ENCODE measurements around the gene RBM44. TPM values are rescaled to one million over a fixed set of nuclear protein-coding genes. Genes with fewer than 3 reads are reported as not detected.
"Not testable (repeated sequence)": the region's sequence is repeated elsewhere in the genome, so short reads cannot be mapped to it uniquely, and the experiment has no call there.

The RBM44 gene
- total and polyA plus RNA-seq, 7 donors, result 0.12 to 1.7 (median 0.71) TPM; not detected in 2

DNA sequence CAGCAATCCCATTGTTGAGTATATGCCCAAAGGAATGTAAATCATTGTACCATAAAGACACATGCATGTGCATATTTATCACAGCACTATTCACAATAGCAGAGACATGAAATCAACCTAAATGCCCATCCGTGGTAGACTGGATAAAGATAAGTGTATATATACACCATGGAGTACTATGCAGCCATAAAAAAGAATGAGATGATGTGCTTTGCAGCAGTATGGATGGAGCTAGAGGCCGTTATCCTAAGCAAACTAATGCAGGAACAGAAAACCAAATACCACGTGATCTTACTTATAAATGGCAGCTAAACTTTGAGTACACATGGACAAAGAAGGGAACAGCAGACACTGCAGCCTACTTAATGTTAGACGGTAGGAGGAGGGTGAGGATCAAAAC, 42.5 kb downstream of the RBM44 start:
- no peak overlapping the region for H3K4me3 ChIP-seq
- H3K4me1 ChIP-seq, result no peaks in the 10 kb centered on the region
- TF ChIP-seq, protein P1, sequence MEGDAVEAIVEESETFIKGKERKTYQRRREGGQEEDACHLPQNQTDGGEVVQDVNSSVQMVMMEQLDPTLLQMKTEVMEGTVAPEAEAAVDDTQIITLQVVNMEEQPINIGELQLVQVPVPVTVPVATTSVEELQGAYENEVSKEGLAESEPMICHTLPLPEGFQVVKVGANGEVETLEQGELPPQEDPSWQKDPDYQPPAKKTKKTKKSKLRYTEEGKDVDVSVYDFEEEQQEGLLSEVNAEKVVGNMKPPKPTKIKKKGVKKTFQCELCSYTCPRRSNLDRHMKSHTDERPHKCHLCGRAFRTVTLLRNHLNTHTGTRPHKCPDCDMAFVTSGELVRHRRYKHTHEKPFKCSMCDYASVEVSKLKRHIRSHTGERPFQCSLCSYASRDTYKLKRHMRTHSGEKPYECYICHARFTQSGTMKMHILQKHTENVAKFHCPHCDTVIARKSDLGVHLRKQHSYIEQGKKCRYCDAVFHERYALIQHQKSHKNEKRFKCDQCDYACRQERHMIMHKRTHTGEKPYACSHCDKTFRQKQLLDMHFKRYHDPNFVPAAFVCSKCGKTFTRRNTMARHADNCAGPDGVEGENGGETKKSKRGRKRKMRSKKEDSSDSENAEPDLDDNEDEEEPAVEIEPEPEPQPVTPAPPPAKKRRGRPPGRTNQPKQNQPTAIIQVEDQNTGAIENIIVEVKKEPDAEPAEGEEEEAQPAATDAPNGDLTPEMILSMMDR (IDR thresholded peaks at IDR 0.05), result no peak
- TF ChIP-seq POLR2A (IDR thresholded peaks at IDR 0.05), result no peak
- TF ChIP-seq POLR2AphosphoS5 (IDR thresholded peaks at IDR 0.05), result no peak
- TF ChIP-seq EP300 (IDR thresholded peaks at IDR 0.05), result no peak
- 76 to 82% methylated on average over 4 of the region's 4 CpGs for WGBS, 2 donors
- no peaks in the 10 kb centered on the region for H3K36me3 ChIP-seq
- intact Hi-C loops (cut with DNase I), result no loop called here
- no peak overlapping the region for H3K27ac ChIP-seq
- no peaks in the 10 kb centered on the region for H3K27me3 ChIP-seq
- H3K9me3 ChIP-seq, result no peaks in the 10 kb centered on the region
- DNase-seq, result no peak

DNA sequence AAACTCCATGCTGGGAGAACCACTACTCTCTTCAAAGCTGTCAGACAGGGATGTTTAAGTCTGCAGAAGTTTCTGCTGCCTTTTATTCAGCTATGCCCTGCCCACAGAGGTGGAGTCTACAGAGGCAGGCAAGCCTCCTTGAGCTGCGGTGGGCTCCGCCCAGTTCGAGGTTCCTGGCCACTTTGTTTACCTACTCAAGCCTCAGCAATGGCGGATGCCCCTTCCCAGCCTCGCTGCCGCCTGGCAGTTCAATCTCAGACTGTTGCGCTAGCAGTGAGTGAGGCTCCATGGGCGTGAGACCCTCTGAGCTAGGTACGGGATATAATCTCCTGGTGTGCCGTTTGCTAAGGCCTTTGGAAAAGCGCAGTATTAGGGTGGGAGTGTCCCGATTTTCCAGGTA, 50.4 kb downstream of the RBM44 start:
- H3K36me3 ChIP-seq; H3K27me3 ChIP-seq; H3K27ac ChIP-seq; H3K4me1 ChIP-seq; DNase-seq; H3K4me3 ChIP-seq; H3K9me3 ChIP-seq; intact Hi-C loops (cut with DNase I): not testable (repeated sequence)
- 92 to 94% methylated on average over 12 of the region's 12 CpGs for WGBS, 2 donors

DNA sequence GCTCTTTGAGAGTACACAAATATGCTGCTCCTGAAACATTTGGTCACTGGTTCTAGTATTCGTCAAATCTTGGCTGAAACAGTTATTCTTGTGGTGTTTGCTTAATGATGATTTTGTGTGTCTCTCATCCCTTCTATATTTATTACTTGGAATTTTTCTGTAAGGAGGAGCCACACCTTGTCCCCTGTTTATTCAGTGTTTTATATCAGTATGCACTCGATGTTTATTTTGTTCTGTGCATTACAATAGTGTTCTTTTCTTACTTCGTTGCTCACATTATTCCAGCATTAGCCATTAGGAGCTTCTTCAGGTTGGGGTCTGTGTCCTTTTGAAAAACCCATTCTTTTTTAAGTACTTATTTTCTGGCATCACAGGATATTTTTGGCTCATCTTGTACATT, 55.7 kb downstream of the RBM44 start:
- peaks cover 0 to 2% (median under 1%) of the 10 kb centered on the region in 4 donors for H3K9me3 ChIP-seq
- H3K4me3 ChIP-seq, result no peak overlapping the region
- TF ChIP-seq POLR2AphosphoS5 (IDR thresholded peaks at IDR 0.05) (no peak), POLR2A (IDR thresholded peaks at IDR 0.05) (no peak), EP300 (IDR thresholded peaks at IDR 0.05) (no peak)
- TF ChIP-seq, protein P1 (IDR thresholded peaks at IDR 0.05), result no peak
- no peaks in the 10 kb centered on the region for H3K36me3 ChIP-seq
- peaks cover 0 to 13% (median 9%) of the 10 kb centered on the region in 4 donors for H3K4me1 ChIP-seq
- no peak for DNase-seq
- H3K27me3 ChIP-seq, result no peaks in the 10 kb centered on the region
- no peak overlapping the region for H3K27ac ChIP-seq
- 19 to 64% methylated on average over 3 of the region's 3 CpGs for WGBS, 2 donors
- intact Hi-C loops (cut with DNase I), result no loop called here

DNA sequence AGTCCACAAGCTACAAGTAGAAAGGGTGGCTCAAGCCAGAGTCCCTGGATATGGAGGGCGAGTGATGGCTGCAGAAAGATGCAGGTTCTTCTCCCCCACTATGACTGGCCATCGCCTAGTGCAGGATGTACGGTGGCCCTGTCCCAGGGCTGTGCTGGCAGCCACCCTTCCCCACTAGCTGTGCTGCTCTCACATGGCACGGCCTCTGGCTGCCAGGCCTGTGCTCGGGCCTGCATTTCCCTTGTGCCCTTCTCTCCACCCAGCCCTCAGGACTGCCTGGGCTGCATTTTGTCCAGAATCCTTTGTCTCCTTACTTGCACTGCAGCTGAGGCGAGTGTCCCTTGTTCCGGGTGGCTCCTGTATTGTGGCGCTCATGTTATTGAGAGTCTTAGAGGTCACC, 59.2 kb downstream of the RBM44 start:
- Histone ChIP-seq H3K9me3 (no peaks in the 10 kb centered on the region), H3K27me3 (no peaks in the 10 kb centered on the region), H3K4me1 (peaks cover 0 to 25% (median 23%) of the 10 kb centered on the region in 4 donors), H3K27ac (peak overlapping the region in 2 of 4 donors; percentile 9 to 97), H3K4me3 (no peak overlapping the region), H3K36me3 (no peaks in the 10 kb centered on the region)
- TF ChIP-seq, protein P1 (IDR thresholded peaks at IDR 0.05), result no peak
- TF ChIP-seq POLR2A (IDR thresholded peaks at IDR 0.05) (no peak), EP300 (IDR thresholded peaks at IDR 0.05) (no peak), POLR2AphosphoS5 (IDR thresholded peaks at IDR 0.05) (no peak)
- intact Hi-C loops (cut with DNase I), result loop anchor here (1.0 to 5.0 kb wide), 4 partner anchors 110 to 406 kb away; partner anchors contain the start of genes SCLY and UBE2F
- no peak for DNase-seq
- 83 to 92% methylated on average over 8 of the region's 8 CpGs for WGBS, 2 donors

DNA sequence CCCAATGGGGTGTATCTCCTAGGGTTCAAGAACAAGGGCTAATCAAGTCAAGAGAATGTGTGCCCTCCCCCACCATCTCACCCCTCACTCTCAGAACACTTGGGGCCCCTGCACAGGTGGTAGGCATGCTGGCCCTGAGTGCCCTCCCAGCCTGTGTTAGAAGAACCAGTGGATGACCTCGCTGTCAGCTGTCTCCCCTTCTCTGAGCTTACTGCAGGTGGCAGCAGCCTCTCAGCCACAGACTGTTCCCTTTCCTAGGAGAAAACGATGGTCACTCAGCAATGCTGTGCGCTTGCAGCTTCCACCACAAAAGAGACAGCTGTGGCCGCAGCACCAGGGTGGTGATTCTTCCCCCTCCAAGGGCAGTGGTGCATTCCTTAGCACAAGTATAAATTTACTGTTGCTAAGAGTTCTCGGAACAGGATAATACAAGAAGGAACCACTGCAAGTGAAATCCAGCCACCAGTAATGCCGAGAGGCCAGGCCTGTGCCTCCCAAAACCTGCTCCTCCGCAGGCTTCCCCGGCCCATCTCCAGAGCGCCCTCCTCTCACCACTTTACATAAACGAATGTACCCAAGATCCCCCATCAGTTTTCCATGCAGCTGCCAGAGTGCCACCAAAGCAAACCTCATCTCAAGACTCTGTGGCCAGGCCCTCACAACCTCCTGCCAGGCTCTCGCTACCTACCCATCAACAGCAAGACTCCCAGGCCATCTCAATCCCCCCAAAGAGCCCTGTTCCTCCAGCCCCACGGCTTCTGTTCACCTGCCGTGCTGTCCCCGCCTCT, 59.9 kb downstream of the RBM44 start:
- Histone ChIP-seq H3K36me3 (no peaks in the 10 kb centered on the region), H3K27me3 (no peaks in the 10 kb centered on the region), H3K27ac (peak overlapping the region; percentile 91 to 97 (median 96)), H3K4me1 (peaks cover 0 to 32% (median 30%) of the 10 kb centered on the region in 4 donors), H3K4me3 (peak overlapping the region; percentile 66 to 81 (median 78)), H3K9me3 (no peaks in the 10 kb centered on the region)
- intact Hi-C loops (cut with DNase I), result loop anchor here (1.0 to 5.0 kb wide), 4 partner anchors 109 to 405 kb away; partner anchors contain the start of genes SCLY and UBE2F
- TF ChIP-seq POLR2AphosphoS5 (IDR thresholded peaks at IDR 0.05) (peak; percentile 39 to 61 (median 58)), POLR2A (IDR thresholded peaks at IDR 0.05) (no peak), EP300 (IDR thresholded peaks at IDR 0.05) (no peak)
- TF ChIP-seq, protein P1 (IDR thresholded peaks at IDR 0.05), result peak; percentile 78 to 89 (median 84)
- 45 to 53% methylated on average over 14 of the region's 14 CpGs for WGBS, 2 donors
- peak; percentile 92 for DNase-seq
